Mononuclear cell (primary cell): ENCODE data around the gene GDF9. TPM values are rescaled to one million over a fixed set of nuclear protein-coding genes. Genes with fewer than 3 reads are reported as not detected.

Experiments used
- H3K27me3 ChIP-seq: 2 replicates; pipeline ENCODE4 v1.6.0; 2011; ENCODE audit warnings: low read length, control low read depth; ENCODE audit not compliant: insufficient read depth
- H3K4me1 ChIP-seq: 2 replicates; pipeline ENCODE4 v1.5.1; 2011; ENCODE audit warnings: mild to moderate bottlenecking, low read length, control low read depth; ENCODE audit not compliant: insufficient read depth
- H3K4me3 ChIP-seq: 2 replicates; pipeline ENCODE4 v1.5.1; 2011; ENCODE audit warnings: mild to moderate bottlenecking, low read length, moderate library complexity
- H3K9me3 ChIP-seq: 2 replicates; pipeline ENCODE4 v1.5.1; 2011; ENCODE audit warnings: low read depth, mild to moderate bottlenecking, control low read depth, low read length
- total RNA-seq: library from RNA; depleted of rRNA; stranded (reverse); fragments of >200 nt; gene quantifications from one replicate; pipeline ENCODE4 v1.2.3, GENCODE V29; 2012

GDF9 gene
- total RNA-seq, 1 donor = 0.42 TPM

- Histone ChIP-seq H3K4me3 (no peak overlapping the region), H3K9me3 (no peaks in the 10 kb centered on the region), H3K4me1 (peaks cover 24% of the 10 kb centered on the region), H3K27me3 (peaks cover 77% of the 10 kb centered on the region)
Observed at GRCh38 chr5:132822650-132823480, 43.4 kb downstream of the GDF9 start.

GRCh38 chr5:132821791-132822190, 44.5 kb downstream of the GDF9 start:
- Histone ChIP-seq H3K27me3 (peaks cover 72% of the 10 kb centered on the region), H3K9me3 (no peaks in the 10 kb centered on the region), H3K4me1 (peaks cover 24% of the 10 kb centered on the region), H3K4me3 (no peak overlapping the region)

- Histone ChIP-seq H3K4me1 (peaks cover 24% of the 10 kb centered on the region), H3K9me3 (no peaks in the 10 kb centered on the region), H3K4me3 (no peak overlapping the region), H3K27me3 (peaks cover 68% of the 10 kb centered on the region)
Observed at GRCh38 chr5:132821350-132821749, 44.9 kb downstream of the GDF9 start.

GRCh38 chr5:132820162-132820754, 46.0 kb downstream of the GDF9 start:
- Histone ChIP-seq H3K27me3 (peaks cover 65% of the 10 kb centered on the region), H3K4me3 (no peak overlapping the region), H3K9me3 (no peaks in the 10 kb centered on the region), H3K4me1 (peaks cover 22% of the 10 kb centered on the region)

GRCh38 chr5:132819468-132819867, 46.8 kb downstream of the GDF9 start:
- Histone ChIP-seq H3K4me1 (peaks cover 20% of the 10 kb centered on the region), H3K27me3 (peaks cover 65% of the 10 kb centered on the region), H3K4me3 (no peak overlapping the region), H3K9me3 (no peaks in the 10 kb centered on the region)

- Histone ChIP-seq H3K4me1 (peaks cover 32% of the 10 kb centered on the region), H3K27me3 (peaks cover 63% of the 10 kb centered on the region), H3K4me3 (no peak overlapping the region), H3K9me3 (no peaks in the 10 kb centered on the region)
Observed at GRCh38 chr5:132817011-132817410, 49.3 kb downstream of the GDF9 start.

GRCh38 chr5:132816554-132816953, 49.7 kb downstream of the GDF9 start:
- Histone ChIP-seq H3K4me1 (peaks cover 34% of the 10 kb centered on the region), H3K27me3 (peaks cover 63% of the 10 kb centered on the region), H3K4me3 (no peak overlapping the region), H3K9me3 (no peaks in the 10 kb centered on the region)

GRCh38 chr5:132816083-132816482, 50.2 kb downstream of the GDF9 start:
- Histone ChIP-seq H3K27me3 (peaks cover 64% of the 10 kb centered on the region), H3K4me3 (no peak overlapping the region), H3K9me3 (no peaks in the 10 kb centered on the region), H3K4me1 (peaks cover 34% of the 10 kb centered on the region)

GRCh38 chr5:132815454-132815853, 50.8 kb downstream of the GDF9 start:
- H3K9me3 ChIP-seq = no peaks in the 10 kb centered on the region
- peaks cover 64% of the 10 kb centered on the region for H3K27me3 ChIP-seq
- peaks cover 34% of the 10 kb centered on the region for H3K4me1 ChIP-seq
- no peak overlapping the region for H3K4me3 ChIP-seq

- Histone ChIP-seq H3K27me3 (peaks cover 65% of the 10 kb centered on the region), H3K9me3 (no peaks in the 10 kb centered on the region), H3K4me1 (peaks cover 26% of the 10 kb centered on the region), H3K4me3 (no peak overlapping the region)
Observed at GRCh38 chr5:132814503-132815294, 51.6 kb downstream of the GDF9 start.

- H3K4me1 ChIP-seq = peaks cover 21% of the 10 kb centered on the region
- H3K4me3 ChIP-seq = no peak overlapping the region
- peaks cover 65% of the 10 kb centered on the region for H3K27me3 ChIP-seq
- no peaks in the 10 kb centered on the region for H3K9me3 ChIP-seq
Observed at GRCh38 chr5:132813599-132814502, 52.4 kb downstream of the GDF9 start.

- Histone ChIP-seq H3K27me3 (peaks cover 66% of the 10 kb centered on the region), H3K9me3 (no peaks in the 10 kb centered on the region), H3K4me1 (peaks cover 21% of the 10 kb centered on the region), H3K4me3 (no peak within 1 kb of the TSS)
Observed at GRCh38 chr5:132812781-132813598, 53.3 kb downstream of the GDF9 start, which contains the start of gene SOWAHA. TSS of gene SOWAHA (plus strand) at chr5:132813302. CDS start at chr5:132813622, 320 bp downstream.

GRCh38 chr5:132812123-132812765, 54.0 kb downstream of the GDF9 start:
- H3K9me3 ChIP-seq = no peaks in the 10 kb centered on the region
- peaks cover 62% of the 10 kb centered on the region for H3K27me3 ChIP-seq
- H3K4me3 ChIP-seq = no peak overlapping the region
- H3K4me1 ChIP-seq = peaks cover 21% of the 10 kb centered on the region
